SK-N-MC (cell line): ENCODE results near the gene TTC1.

Experiments
- EZH2 ChIP-seq: fragments of 200-600 bp; sonication (generic); IDR thresholded peaks from one replicate; pipeline ENCODE4 v1.6.1; 2017; ENCODE audit warnings: antibody characterized with exemption
- FOXP2 ChIP-seq: optimal IDR thresholded peaks from 2 replicates; pipeline ENCODE3; 2011; ENCODE audit warnings: mild to moderate bottlenecking, moderate library complexity; ENCODE audit not compliant: insufficient read depth; ENCODE audit errors: extremely low read length, control extremely low read depth

DNA sequence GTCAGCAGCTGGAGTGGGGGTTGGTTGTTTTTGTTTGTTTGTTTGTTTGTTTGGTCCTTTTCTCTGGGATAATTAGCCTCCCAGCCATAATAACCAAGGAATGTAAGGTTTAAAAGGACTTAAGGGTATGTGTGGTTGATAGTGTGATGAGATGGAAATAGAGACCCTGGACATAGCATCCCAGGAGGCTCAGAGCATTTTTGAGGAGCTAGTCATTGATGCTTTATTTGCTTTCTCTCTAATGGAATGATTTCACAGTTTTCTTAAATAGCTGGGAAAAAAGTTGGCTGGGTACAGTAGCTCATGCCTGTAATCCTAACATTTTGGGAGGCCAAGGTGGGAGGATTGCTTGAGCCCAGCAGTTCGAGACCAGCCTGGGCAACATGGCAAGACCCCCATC is 45.1 kb downstream of the TTC1 start:
- TF ChIP-seq EZH2: no peak
- no peak for TF ChIP-seq FOXP2
